Neural progenitor cell (in vitro differentiated cells): ENCODE results near the gene PHOX2A. TPM values are rescaled to one million over a fixed set of nuclear protein-coding genes. Genes with fewer than 3 reads are reported as not detected.
A peak's percentile ranks its signal among the peaks of the same experiment; 100 is the strongest.

Experiments used
- DNase-seq: peaks from one replicate; pipeline ENCODE4 v3.0.0-alpha.2; 2016; ENCODE audit warnings: low spot score
- H2AFZ ChIP-seq: fragments of 200-600 bp; sonication (generic); replicated peaks from 2 replicates; pipeline ENCODE4 v1.6.1; 2016; ENCODE audit warnings: antibody characterized with exemption
- H3F3A ChIP-seq: fragments of 200-600 bp; sonication (generic); 2 replicates; pipeline ENCODE4 v1.6.1; 2016; ENCODE audit warnings: antibody characterized with exemption, low read depth
- H3K27ac ChIP-seq: fragments of 200-600 bp; sonication (generic); 2 replicates; pipeline ENCODE4 v1.5.1; 2016; ENCODE audit warnings: mild to moderate bottlenecking
- H3K27me3 ChIP-seq: fragments of 200-600 bp; sonication (generic); 2 replicates; pipeline ENCODE4 v1.6.1; 2016; ENCODE audit warnings: mild to moderate bottlenecking, moderate library complexity
- H3K36me3 ChIP-seq: fragments of 200-600 bp; sonication (generic); 2 replicates; pipeline ENCODE4 v1.5.1; 2016
- H3K4me1 ChIP-seq: fragments of 200-600 bp; sonication (generic); 2 replicates; pipeline ENCODE4 v1.6.1; 2016; ENCODE audit warnings: mixed run types
- H3K4me2 ChIP-seq: fragments of 200-600 bp; sonication (generic); 2 replicates; pipeline ENCODE4 v1.6.1; 2016
- H3K4me3 ChIP-seq: fragments of 200-600 bp; sonication (generic); 2 replicates; pipeline ENCODE4 v1.5.1; 2016
- H3K79me2 ChIP-seq: fragments of 200-600 bp; sonication (generic); 2 replicates; pipeline ENCODE4 v1.6.1; 2016; ENCODE audit warnings: low read depth
- H3K9ac ChIP-seq: fragments of 200-600 bp; sonication (generic); 2 replicates; pipeline ENCODE4 v1.6.1; 2016
- H3K9me3 ChIP-seq: fragments of 200-600 bp; sonication (generic); 2 replicates; pipeline ENCODE4 v1.5.1; 2016; ENCODE audit warnings: low read depth
- H4K20me1 ChIP-seq: fragments of 200-600 bp; sonication (generic); 2 replicates; pipeline ENCODE4 v1.6.1; 2016; ENCODE audit warnings: low read depth
- H3K27ac Mint-ChIP-seq: 3 replicates; pipeline ENCODE4 v1.8.0; 2021; ENCODE audit warnings: mixed read lengths
- H3K27me3 Mint-ChIP-seq: 2 replicates; pipeline ENCODE4 v1.8.0; 2022; ENCODE audit warnings: low read depth, mild to moderate bottlenecking, inconsistent platforms, moderate library complexity, mixed read lengths; ENCODE audit not compliant: insufficient read depth
- H3K36me3 Mint-ChIP-seq: 3 replicates; pipeline ENCODE4 v1.8.0; 2021; ENCODE audit warnings: mixed read lengths
- H3K4me1 Mint-ChIP-seq: 3 replicates; pipeline ENCODE4 v1.8.0; 2021; ENCODE audit warnings: mixed read lengths
- H3K4me3 Mint-ChIP-seq: 3 replicates; pipeline ENCODE4 v1.8.0; 2021; ENCODE audit warnings: mild to moderate bottlenecking, moderate library complexity, mixed read lengths
- H3K9me3 Mint-ChIP-seq: 3 replicates; pipeline ENCODE4 v1.8.0; 2020; ENCODE audit warnings: mixed read lengths
- EZH2 ChIP-seq: fragments of 200-600 bp; sonication (generic); IDR thresholded peaks from 2 replicates; pipeline ENCODE4 v1.6.1; 2017; ENCODE audit warnings: antibody characterized with exemption, mild to moderate bottlenecking, moderate library complexity
- EZH2phosphoT487 ChIP-seq: fragments of 200-600 bp; sonication (generic); IDR thresholded peaks from 2 replicates; pipeline ENCODE4 v1.6.1; 2017; ENCODE audit warnings: antibody characterized with exemption
- total RNA-seq: library from RNA; depleted of rRNA; stranded (reverse); fragments of >200 nt; gene quantifications from 2 replicates; pipeline ENCODE4 v1.2.3, GENCODE V29; 2015; ENCODE audit warnings: low replicate concordance
- TF ChIP-seq, protein P1 (sequence below): fragments of 200-600 bp; sonication (generic); IDR thresholded peaks from 2 replicates; pipeline ENCODE4 v1.5.1; 2017; ENCODE audit warnings: antibody characterized with exemption, mild to moderate bottlenecking

The PHOX2A gene
- total RNA-seq, 1 donor from 2014 or later, result not detected

DNA sequence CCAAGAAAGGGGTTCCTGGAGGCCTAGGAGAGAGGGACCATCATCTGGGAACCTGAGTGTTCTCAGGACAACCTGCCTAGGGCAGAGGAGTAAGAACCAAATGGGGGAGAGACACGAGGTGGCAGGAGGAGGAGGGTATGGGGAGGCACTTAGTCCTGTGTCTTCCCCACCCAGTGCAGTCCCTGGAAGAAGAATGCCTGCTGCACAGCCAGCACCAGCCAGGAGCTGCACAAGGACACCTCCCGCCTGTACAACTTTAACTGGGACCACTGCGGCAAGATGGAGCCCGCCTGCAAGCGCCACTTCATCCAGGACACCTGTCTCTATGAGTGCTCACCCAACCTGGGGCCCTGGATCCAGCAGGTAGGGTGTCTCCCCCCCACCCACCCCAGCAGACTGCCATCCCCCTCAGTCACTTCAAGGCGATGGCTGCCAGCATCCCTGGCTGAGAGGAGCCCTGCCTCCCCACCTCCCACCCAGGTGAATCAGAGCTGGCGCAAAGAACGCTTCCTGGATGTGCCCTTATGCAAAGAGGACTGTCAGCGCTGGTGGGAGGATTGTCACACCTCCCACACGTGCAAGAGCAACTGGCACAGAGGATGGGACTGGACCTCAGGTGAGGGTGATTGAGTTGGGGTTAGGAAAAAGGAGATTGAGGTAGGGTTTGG is 23.1 kb downstream of the PHOX2A start:
- Mint-ChIP-seq H3K9me3 (no peaks in the 10 kb centered on the region), H3K4me1 (peaks cover 13% of the 10 kb centered on the region), H3K4me3 (peak overlapping the region; percentile 55), H3K27ac (no peak overlapping the region), H3K36me3 (no peaks in the 10 kb centered on the region), H3K27me3 (peaks cover 14% of the 10 kb centered on the region)
- H3K9ac ChIP-seq, result no peak overlapping the region
- H3K9me3 ChIP-seq, result no peaks in the 10 kb centered on the region
- H3K79me2 ChIP-seq, result peaks cover 11% of the 10 kb centered on the region
- no peaks in the 10 kb centered on the region for H3K36me3 ChIP-seq
- H3F3A ChIP-seq, result peaks cover 19% of the 10 kb centered on the region
- no peaks in the 10 kb centered on the region for H3K27me3 ChIP-seq
- H4K20me1 ChIP-seq, result peaks cover 4% of the 10 kb centered on the region
- DNase-seq, result no peak
- TF ChIP-seq, protein P1, sequence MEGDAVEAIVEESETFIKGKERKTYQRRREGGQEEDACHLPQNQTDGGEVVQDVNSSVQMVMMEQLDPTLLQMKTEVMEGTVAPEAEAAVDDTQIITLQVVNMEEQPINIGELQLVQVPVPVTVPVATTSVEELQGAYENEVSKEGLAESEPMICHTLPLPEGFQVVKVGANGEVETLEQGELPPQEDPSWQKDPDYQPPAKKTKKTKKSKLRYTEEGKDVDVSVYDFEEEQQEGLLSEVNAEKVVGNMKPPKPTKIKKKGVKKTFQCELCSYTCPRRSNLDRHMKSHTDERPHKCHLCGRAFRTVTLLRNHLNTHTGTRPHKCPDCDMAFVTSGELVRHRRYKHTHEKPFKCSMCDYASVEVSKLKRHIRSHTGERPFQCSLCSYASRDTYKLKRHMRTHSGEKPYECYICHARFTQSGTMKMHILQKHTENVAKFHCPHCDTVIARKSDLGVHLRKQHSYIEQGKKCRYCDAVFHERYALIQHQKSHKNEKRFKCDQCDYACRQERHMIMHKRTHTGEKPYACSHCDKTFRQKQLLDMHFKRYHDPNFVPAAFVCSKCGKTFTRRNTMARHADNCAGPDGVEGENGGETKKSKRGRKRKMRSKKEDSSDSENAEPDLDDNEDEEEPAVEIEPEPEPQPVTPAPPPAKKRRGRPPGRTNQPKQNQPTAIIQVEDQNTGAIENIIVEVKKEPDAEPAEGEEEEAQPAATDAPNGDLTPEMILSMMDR, result no peak
- TF ChIP-seq EZH2phosphoT487, result no peak
- TF ChIP-seq EZH2, result no peak
- H3K4me1 ChIP-seq, result peaks cover 4% of the 10 kb centered on the region
- no peak overlapping the region for H3K27ac ChIP-seq
- H3K4me3 ChIP-seq, result no peak overlapping the region
- H2AFZ ChIP-seq, result no peak overlapping the region
- no peak overlapping the region for H3K4me2 ChIP-seq

DNA sequence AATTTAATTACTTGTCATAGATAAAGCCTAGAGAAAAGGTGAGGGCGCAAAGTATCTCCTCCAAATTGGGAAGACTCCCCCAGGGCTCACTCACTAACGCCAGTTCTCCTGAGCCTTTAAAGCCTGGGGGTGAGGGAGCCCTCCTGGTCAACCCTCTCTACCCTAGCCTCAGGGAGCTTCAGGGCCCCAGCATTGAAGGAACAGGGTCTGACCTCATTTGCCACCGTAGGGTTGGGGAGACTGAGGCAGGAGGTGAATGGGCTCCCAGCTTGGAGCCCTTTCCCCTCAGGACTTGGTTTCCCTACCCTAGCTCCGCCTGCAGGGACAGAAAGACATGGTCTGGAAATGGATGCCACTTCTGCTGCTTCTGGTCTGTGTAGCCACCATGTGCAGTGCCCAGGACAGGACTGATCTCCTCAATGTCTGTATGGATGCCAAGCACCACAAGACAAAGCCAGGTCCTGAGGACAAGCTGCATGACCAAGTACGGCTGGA is 25.7 kb downstream of the PHOX2A start:
- Histone ChIP-seq H4K20me1 (no peaks in the 10 kb centered on the region), H2AFZ (no peak overlapping the region), H3K27me3 (peaks cover 23% of the 10 kb centered on the region), H3K4me2 (no peak overlapping the region), H3K27ac (no peak overlapping the region), H3K4me1 (no peaks in the 10 kb centered on the region), H3K9me3 (no peaks in the 10 kb centered on the region), H3K36me3 (no peaks in the 10 kb centered on the region), H3K4me3 (no peak overlapping the region), H3K79me2 (no peaks in the 10 kb centered on the region), H3K9ac (no peak overlapping the region), H3F3A (peaks cover 10% of the 10 kb centered on the region)
- no peak for DNase-seq
- H3K9me3 Mint-ChIP-seq, result no peaks in the 10 kb centered on the region
- H3K36me3 Mint-ChIP-seq, result no peaks in the 10 kb centered on the region
- no peak overlapping the region for H3K27ac Mint-ChIP-seq
- no peak for TF ChIP-seq EZH2phosphoT487
- TF ChIP-seq EZH2, result no peak
- TF ChIP-seq, protein P1, result no peak
- H3K27me3 Mint-ChIP-seq, result peaks cover 12% of the 10 kb centered on the region
- peaks cover 7% of the 10 kb centered on the region for H3K4me1 Mint-ChIP-seq
- H3K4me3 Mint-ChIP-seq, result no peak overlapping the region

DNA sequence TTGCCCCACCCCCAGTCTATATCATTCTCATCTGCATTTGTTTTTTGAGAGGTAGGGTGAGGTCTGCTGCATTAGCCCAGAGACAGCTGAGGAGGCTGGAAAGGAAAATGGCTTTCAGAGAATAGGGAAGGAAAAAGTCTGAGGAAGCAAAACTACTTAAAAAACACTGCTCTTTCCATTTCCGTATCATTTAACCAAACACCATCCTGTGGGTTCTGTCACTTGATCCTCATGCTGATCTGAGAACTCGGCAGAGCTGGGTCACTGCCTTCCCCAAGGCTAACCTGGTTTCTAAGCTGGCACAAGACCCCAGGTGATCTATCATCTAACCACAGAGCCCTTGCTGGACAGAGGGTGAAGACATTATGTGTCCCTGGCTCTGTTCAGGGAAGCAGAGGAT is 26.1 kb downstream of the PHOX2A start:
- Histone ChIP-seq H3F3A (peaks cover 8% of the 10 kb centered on the region), H3K79me2 (no peaks in the 10 kb centered on the region), H3K9me3 (no peaks in the 10 kb centered on the region), H3K4me1 (no peaks in the 10 kb centered on the region), H3K27ac (no peak overlapping the region), H3K4me2 (no peak overlapping the region), H3K9ac (no peak overlapping the region), H3K36me3 (no peaks in the 10 kb centered on the region), H2AFZ (no peak overlapping the region), H3K27me3 (peaks cover 23% of the 10 kb centered on the region), H3K4me3 (no peak overlapping the region), H4K20me1 (no peaks in the 10 kb centered on the region)
- Mint-ChIP-seq H3K36me3 (no peaks in the 10 kb centered on the region), H3K27ac (no peak overlapping the region), H3K4me1 (peaks cover 5% of the 10 kb centered on the region), H3K27me3 (peaks cover 12% of the 10 kb centered on the region), H3K4me3 (no peak overlapping the region), H3K9me3 (no peaks in the 10 kb centered on the region)
- TF ChIP-seq EZH2phosphoT487 (no peak), EZH2 (no peak)
- TF ChIP-seq, protein P1, result no peak
- DNase-seq, result no peak
